Measurements from ENCODE around the gene AHNAK2.
"Not testable (repeated sequence)": the region's sequence is repeated elsewhere in the genome, so short reads cannot be mapped to it uniquely, and the experiment has no call there.

Gene AHNAK2

GRCh38 chr14:104926619-104927431 is 51.3 kb downstream of the AHNAK2 start:
- TF ChIP-seq, protein P1, sequence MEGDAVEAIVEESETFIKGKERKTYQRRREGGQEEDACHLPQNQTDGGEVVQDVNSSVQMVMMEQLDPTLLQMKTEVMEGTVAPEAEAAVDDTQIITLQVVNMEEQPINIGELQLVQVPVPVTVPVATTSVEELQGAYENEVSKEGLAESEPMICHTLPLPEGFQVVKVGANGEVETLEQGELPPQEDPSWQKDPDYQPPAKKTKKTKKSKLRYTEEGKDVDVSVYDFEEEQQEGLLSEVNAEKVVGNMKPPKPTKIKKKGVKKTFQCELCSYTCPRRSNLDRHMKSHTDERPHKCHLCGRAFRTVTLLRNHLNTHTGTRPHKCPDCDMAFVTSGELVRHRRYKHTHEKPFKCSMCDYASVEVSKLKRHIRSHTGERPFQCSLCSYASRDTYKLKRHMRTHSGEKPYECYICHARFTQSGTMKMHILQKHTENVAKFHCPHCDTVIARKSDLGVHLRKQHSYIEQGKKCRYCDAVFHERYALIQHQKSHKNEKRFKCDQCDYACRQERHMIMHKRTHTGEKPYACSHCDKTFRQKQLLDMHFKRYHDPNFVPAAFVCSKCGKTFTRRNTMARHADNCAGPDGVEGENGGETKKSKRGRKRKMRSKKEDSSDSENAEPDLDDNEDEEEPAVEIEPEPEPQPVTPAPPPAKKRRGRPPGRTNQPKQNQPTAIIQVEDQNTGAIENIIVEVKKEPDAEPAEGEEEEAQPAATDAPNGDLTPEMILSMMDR (conservative IDR thresholded peaks at IDR 0.05), result no peak
- TF ChIP-seq ZFX (IDR thresholded peaks at IDR 0.05), result no peak
- H3K27ac ChIP-seq, result no peak overlapping the region

DNA sequence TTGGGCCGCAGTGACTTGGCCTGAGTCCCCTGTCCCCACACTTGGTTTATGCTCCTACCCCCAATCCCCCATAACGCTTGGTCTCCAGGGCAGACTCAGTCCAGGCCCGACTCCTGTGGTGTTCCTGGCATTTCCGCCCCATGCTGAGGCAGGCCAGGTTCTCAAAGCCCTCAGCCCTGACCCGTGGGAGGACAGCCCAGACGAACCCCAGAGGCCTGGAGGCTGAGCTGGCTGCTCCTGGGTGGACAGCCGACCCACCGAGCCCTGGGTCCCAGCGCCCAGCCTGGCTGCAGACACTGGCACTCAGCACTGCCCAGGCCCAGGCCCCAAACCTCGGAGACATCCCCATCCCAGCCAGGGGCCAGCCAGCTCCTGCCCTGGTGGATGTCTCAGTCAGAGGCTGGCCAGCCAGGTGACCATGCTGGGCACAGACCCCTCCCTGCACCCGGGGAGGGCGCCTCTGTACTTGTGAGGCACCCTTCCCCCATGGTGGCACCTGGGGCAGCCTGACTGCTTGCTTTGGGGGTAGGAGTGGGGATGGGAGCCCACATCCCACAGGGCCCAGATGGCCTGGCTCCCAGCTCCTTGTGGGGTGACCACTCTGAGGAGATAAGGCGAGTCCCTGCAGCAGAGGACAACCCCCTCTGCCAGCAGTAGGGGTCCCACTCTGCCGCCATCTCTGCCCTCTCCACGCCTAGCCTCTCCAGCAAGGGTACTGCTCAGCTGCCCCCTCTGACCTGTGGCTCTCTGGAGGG is 52.1 kb downstream of the AHNAK2 start:
- TF ChIP-seq, protein P1 (conservative IDR thresholded peaks at IDR 0.05), result no peak
- TF ChIP-seq ZFX (IDR thresholded peaks at IDR 0.05), result no peak
- no peak overlapping the region for H3K27ac ChIP-seq

DNA sequence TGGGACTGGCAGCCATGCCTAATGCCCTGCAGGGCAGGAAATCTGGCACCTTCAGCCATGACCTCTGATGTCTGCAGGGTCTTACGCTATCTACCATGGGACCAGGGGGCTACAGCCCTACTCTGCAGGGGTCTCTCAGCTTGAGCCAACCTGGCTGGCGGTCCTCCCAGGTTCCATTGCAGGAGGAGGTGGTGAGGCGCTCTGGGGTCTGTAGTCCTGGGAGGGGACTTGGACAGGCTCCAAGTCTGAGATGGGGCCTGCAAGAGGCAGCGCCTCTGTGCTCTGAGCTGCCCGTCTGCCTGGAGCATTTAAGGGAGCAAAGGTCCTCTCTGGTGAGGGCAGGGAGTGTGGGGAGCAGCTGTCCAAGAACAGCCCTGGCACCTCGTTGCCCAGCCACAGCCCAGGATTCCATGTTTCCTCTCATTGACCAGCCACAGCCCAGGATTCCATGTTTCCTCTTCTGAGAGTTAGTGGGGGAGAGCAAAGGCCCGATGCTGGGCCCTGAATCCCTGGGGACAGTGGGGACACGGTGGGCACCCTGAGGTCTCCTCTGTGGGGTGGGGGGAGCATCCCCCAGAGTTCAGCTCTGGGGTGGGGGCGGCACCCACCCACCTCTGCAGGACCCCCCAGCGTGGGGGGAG is 52.8 kb downstream of the AHNAK2 start:
- H3K27ac ChIP-seq, result no peak overlapping the region
- no peak for TF ChIP-seq ZFX (IDR thresholded peaks at IDR 0.05)
- TF ChIP-seq, protein P1 (conservative IDR thresholded peaks at IDR 0.05), result no peak

GRCh38 chr14:104924421-104925213 is 53.6 kb downstream of the AHNAK2 start, which contains the start of gene PLD4:
TSS of gene PLD4 (plus strand) at chr14:104924879. CDS start at chr14:104927141, 2,262 bp downstream.
- no peak within 1 kb of the TSS for H3K27ac ChIP-seq
- TF ChIP-seq ZFX (IDR thresholded peaks at IDR 0.05), result no peak
- TF ChIP-seq, protein P1 (conservative IDR thresholded peaks at IDR 0.05), result no peak

DNA sequence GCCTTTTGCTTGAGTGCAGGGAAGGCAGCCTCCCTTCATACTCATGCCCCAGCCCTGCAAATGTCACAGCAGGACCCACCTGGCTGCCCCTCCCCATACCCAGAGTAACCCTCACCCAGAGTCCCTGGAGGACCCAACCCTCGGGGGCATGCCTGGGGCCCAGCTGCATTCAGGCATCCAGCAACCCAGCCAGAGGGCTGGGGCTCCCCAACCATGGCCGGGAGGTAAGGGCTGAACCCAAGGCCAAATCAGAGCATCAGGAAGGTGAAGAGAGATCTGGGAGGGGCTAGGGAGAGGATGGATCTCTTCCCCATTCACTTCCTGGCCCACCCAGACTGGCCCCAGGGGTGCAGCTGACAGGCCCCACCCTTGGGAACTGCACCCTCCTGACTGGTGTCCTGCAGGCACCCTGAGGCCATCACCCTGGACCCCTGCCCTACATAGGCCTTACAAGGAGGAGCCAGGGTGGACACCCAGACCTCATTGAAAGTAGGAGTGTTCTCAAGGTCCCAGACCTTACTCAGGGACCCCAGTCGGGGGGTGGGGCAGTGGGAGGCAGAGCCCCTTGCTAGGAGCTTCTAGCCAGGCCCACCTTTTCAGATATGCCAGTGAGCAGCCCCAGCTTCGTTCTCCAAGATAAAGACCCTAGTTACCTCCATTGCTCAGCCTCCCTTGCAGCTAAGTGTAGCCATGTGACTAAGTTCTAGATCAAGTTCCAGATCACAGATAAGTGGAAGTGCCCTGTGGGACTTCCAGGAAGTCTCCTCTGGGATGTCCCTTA is 54.3 kb downstream of the AHNAK2 start:
- no peak overlapping the region for H3K27ac ChIP-seq
- no peak for TF ChIP-seq ZFX (IDR thresholded peaks at IDR 0.05)
- TF ChIP-seq, protein P1 (conservative IDR thresholded peaks at IDR 0.05), result no peak

- TF ChIP-seq ZFX (IDR thresholded peaks at IDR 0.05), result no peak
- TF ChIP-seq, protein P1 (conservative IDR thresholded peaks at IDR 0.05), result no peak
- H3K27ac ChIP-seq, result no peak overlapping the region
These were observed 58.2 kb downstream of the AHNAK2 start for GRCh38 chr14:104919993-104920315.

DNA sequence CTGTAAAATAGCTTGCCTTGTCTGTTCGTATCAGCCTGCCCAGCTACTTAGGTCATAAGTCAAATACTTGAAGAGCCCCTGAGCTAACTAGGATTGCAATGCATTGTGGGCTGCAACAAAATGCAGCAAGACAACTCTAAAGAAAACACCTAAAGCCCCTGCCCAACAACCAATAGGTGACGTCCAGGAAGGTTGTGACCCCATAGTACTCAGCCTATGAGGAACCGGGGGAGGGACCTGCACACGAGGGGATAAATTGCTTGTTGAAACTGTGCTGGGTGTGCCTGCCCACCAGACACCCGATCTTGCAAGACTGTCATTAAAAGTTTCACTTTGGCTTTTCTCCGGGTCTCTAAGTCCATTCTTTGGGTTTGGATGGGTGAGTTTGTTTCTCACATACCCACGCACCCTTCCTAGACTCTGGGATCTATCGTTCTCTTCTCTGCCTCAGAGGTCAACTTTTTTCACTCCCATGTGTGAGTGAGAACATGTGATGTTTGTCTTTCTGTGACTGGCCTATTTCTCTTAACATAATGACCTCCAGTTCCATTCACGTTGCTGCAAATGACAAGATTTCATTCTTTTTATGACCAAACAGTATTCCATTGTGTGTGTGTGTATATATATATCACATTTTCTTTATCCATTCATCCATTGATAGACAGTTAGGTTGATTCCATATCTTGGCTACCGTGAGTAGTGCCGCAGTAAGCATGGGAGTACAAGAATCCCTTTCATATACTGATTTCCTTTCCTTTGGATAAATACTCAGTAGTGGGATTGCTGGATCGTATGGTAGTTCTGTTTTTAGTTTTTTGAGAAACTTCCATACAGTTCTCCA is 58.8 kb downstream of the AHNAK2 start:
- H3K27ac ChIP-seq, result not testable (repeated sequence)
